Keratinocyte (primary cell): ENCODE results near the gene CAP2.

Experiments used
- EZH2 ChIP-seq: IDR thresholded peaks from one replicate; pipeline ENCODE4 v1.6.1; 2012; ENCODE audit warnings: inconsistent platforms, mild to moderate bottlenecking, low read length, moderate library complexity
- TF ChIP-seq, protein P1 (sequence below), 3 experiments: IDR thresholded peaks in 1 of 3; conservative IDR thresholded peaks in 1 of 3; optimal IDR thresholded peaks in 1 of 3; 2 replicates in 2 of 3; 3 replicates in 1 of 3; pipeline versions ENCODE3 to v1.5.1; 2011; ENCODE audit warnings: low read length in 3 of 3, mild to moderate bottlenecking in 3 of 3, moderate library complexity in 2 of 3, control low read depth in 1 of 3, inconsistent platforms in 1 of 3; ENCODE audit not compliant: insufficient read depth in 2 of 3; ENCODE audit errors: extremely low read depth in 1 of 3

DNA sequence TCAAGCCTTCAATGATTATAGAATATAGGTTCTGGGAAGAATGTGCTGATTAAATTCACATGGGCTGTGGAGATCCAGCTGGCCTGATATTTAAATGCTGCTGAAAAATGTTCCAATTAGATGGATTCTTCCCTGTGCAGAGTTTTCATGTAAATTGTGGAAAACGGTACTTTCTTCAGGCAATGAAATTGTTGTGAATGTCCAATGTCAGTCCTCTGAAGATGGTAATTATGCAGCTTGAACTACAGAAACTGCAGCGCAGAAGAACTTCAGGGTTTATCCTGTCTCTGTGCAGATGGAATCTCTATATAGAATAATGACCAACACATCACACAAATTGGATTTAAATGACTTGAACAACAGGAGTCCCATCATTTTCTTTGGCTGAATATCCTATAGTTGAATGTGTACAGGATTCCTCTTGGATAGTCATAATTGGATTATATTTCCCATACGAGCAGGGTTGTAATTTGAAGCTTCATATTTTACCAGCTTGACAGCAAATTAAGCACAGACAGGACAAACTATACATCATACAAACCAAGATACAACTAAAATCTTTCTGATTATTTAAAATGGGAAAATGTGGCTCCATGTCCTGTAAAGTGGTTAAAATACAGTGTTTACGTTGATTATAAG lies 82.3 kb downstream of the CAP2 start:
- TF ChIP-seq, protein P1, sequence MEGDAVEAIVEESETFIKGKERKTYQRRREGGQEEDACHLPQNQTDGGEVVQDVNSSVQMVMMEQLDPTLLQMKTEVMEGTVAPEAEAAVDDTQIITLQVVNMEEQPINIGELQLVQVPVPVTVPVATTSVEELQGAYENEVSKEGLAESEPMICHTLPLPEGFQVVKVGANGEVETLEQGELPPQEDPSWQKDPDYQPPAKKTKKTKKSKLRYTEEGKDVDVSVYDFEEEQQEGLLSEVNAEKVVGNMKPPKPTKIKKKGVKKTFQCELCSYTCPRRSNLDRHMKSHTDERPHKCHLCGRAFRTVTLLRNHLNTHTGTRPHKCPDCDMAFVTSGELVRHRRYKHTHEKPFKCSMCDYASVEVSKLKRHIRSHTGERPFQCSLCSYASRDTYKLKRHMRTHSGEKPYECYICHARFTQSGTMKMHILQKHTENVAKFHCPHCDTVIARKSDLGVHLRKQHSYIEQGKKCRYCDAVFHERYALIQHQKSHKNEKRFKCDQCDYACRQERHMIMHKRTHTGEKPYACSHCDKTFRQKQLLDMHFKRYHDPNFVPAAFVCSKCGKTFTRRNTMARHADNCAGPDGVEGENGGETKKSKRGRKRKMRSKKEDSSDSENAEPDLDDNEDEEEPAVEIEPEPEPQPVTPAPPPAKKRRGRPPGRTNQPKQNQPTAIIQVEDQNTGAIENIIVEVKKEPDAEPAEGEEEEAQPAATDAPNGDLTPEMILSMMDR (optimal IDR thresholded peaks at IDR 0.05 in 1 of 3, IDR thresholded peaks at IDR 0.05 in 1 of 3, conservative IDR thresholded peaks at IDR 0.05 in 1 of 3; ENCODE audit: extremely low read depth in 1 of 3, insufficient read depth in 2 of 3, low read length in 3 of 3) = no peak
- no peak for TF ChIP-seq EZH2
